ENCODE measurements around the gene ABTB1.

- TF ChIP-seq POLR2A (IDR thresholded peaks at IDR 0.05): no peak
- no peak for TF ChIP-seq CTCF (IDR thresholded peaks at IDR 0.05)
Observed at GRCh38 chr3:127730171-127730570, 57.4 kb downstream of the ABTB1 start.
